ENCODE data around the gene PKD1. TPM values are rescaled to one million over a fixed set of nuclear protein-coding genes. Genes with fewer than 3 reads are reported as not detected.
A peak's percentile ranks its signal among the peaks of the same experiment; 100 is the strongest.

PKD1 gene
- total RNA-seq, 1 experiment from 2014 or later = 137 TPM

DNA sequence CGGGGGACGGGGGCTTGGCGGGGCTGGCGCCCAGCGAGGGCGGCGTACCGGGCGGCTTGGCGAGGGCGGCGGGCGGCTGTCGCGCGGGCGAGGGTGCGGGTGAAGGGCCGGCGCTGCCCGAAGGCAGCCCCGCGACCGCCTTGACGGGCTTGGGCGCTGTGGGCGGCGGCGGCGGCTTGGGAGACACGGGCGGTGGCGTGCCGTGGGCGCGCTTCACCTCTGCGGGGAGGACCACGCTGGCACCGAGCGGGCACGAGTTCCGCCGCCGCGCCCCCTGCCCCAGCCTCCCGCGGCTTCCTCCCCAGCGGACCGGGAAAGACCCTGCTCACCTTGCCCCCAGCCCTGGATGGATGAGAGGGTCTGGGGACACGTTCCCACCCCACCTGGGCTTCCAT lies 43.4 kb upstream of the PKD1 start:
- no peaks in the 10 kb centered on the region for H3K79me2 ChIP-seq (ENCODE audit: insufficient read depth, low read length)
- no peak overlapping the region for H3K4me3 ChIP-seq (replicated peaks in 1 of 2; ENCODE audit: low read depth in 1 of 2, low read length in 2 of 2)
- H3K36me3 ChIP-seq (ENCODE audit: control insufficient read depth in 1 of 2, insufficient read depth in 2 of 2, low read length in 2 of 2) = peaks cover 7 to 17% of the 10 kb centered on the region in 2 experiments; a peak in 2 of 4 replicates
- TF ChIP-seq CEBPB (IDR thresholded peaks at IDR 0.05; ENCODE audit: low read depth) (no peak), ELF1 (IDR thresholded peaks at IDR 0.05; ENCODE audit: borderline replicate concordance, low read depth) (no peak)
- peaks cover 0 to 5% of the 10 kb centered on the region in 2 experiments; a peak in 1 of 4 replicates for H3K4me1 ChIP-seq (ENCODE audit: control insufficient read depth in 1 of 2, insufficient read depth in 2 of 2, low read length in 2 of 2)
- no peaks in the 10 kb centered on the region for H3K9me3 ChIP-seq (ENCODE audit: control insufficient read depth in 1 of 2, insufficient read depth in 1 of 2, low read depth in 1 of 2, low read length in 2 of 2)
- BruUV-seq (replicated peaks) = no TSS peak
- H3K27me3 ChIP-seq (ENCODE audit: insufficient read depth, low read length) = no peaks in the 10 kb centered on the region
- intact Hi-C loops (cut with micrococcal nuclease) = no loop called here
- no peak overlapping the region for H3K27ac ChIP-seq (ENCODE audit: low read depth, low read length)
- H3K9ac ChIP-seq (ENCODE audit: low read length) = no peak overlapping the region
- H2AFZ ChIP-seq (ENCODE audit: low read depth, low read length, poor library complexity, severe bottlenecking) = no peak overlapping the region
- H3K4me2 ChIP-seq (ENCODE audit: low read length) = no peak overlapping the region
- no peaks in the 10 kb centered on the region for H3K9me2 ChIP-seq (ENCODE audit: insufficient read depth)
- H4K20me1 ChIP-seq (ENCODE audit: insufficient read depth) = no peaks in the 10 kb centered on the region
- RAD21 ChIA-PET (ENCODE audit: low non-redundant PET in 1 of 2, low total read pairs in 2 of 2, uncharacterized antibody in 2 of 2, unreplicated experiment in 2 of 2) = no interaction called here
- DNase-seq (ENCODE audit: low read depth, low spot score) = no peak
- CTCF ChIA-PET = no interaction called here
- no peak for ATAC-seq
- POLR2A ChIA-PET = no interaction called here

DNA sequence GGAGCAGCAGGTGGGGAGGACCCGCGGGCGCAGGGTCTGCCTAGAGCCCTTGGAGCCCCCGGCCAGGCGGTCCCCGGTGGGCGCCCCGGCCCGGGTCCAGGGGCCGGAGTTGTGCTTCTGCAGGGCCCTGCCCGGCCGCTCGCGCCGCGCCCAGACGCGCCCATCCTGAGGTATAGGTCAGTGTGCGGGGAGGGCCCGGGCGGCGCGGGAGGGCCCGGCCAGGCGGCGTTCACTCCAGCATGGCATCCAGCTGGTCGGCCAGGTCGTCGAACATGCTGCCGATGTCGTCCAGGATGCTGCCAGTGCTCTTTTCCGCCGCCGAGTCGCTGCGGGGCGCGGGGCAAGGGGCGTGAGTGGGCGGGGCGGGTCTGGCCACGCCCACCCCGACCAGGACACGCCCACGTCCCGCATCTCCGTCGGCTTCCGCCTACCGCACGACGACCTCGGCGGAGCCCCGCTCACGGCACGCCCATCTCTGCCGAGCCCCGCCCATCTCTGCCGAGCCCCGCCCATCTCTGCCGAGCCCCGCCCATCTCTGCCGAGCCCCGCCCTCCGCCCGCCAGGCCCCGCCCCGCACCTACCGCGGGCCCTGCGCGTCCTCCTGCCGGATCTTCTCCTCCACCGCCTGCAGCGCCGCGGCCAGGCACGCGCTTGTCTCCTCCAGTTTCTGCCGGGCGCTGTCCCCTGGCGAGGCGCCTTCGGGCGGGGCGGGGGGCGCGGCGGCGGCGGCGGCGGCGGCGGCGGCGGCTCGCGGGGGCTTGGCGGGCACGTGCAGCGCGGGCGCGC lies 42.8 kb upstream of the PKD1 start:
- no peaks in the 10 kb centered on the region for H3K9me2 ChIP-seq (ENCODE audit: insufficient read depth)
- H2AFZ ChIP-seq (ENCODE audit: low read depth, low read length, poor library complexity, severe bottlenecking) = no peak overlapping the region
- intact Hi-C loops (cut with micrococcal nuclease) = no loop called here
- DNase-seq (ENCODE audit: low read depth, low spot score) (no peak), ATAC-seq (peak; percentile 81)
- H3K9me3 ChIP-seq (ENCODE audit: control insufficient read depth in 1 of 2, insufficient read depth in 1 of 2, low read depth in 1 of 2, low read length in 2 of 2) = no peaks in the 10 kb centered on the region
- ChIA-PET RAD21 (ENCODE audit: low non-redundant PET in 1 of 2, low total read pairs in 2 of 2, uncharacterized antibody in 2 of 2, unreplicated experiment in 2 of 2) (no interaction called here), POLR2A (interaction anchor here (1.4 kb wide), 1 partner anchor 23 kb away, joined by 6 read pairs; the partner anchor contains the start of gene TRAF7), CTCF (no interaction called here)
- peaks cover 0 to 5% of the 10 kb centered on the region in 2 experiments; a peak in 1 of 4 replicates for H3K4me1 ChIP-seq (ENCODE audit: control insufficient read depth in 1 of 2, insufficient read depth in 2 of 2, low read length in 2 of 2)
- H3K79me2 ChIP-seq (ENCODE audit: insufficient read depth, low read length) = no peaks in the 10 kb centered on the region
- no peak overlapping the region for H3K9ac ChIP-seq (ENCODE audit: low read length)
- TF ChIP-seq EGR1 (IDR thresholded peaks at IDR 0.05; ENCODE audit: low read depth) (peak; percentile 45; the same call in 1 of the 2 replicates), FOSL1 (IDR thresholded peaks at IDR 0.05; ENCODE audit: low read depth) (no peak), POLR2AphosphoS5 (IDR thresholded peaks at IDR 0.05; ENCODE audit: low read depth, low read length) (peak; percentile 45; the same call in 1 of the 2 replicates)
- peaks cover 8 to 17% of the 10 kb centered on the region in 2 experiments; a peak in 2 of 4 replicates for H3K36me3 ChIP-seq (ENCODE audit: control insufficient read depth in 1 of 2, insufficient read depth in 2 of 2, low read length in 2 of 2)
- H3K27ac ChIP-seq (ENCODE audit: low read depth, low read length) = peak overlapping the region; percentile 35; the same call in 1 of the 2 replicates
- no peak overlapping the region for H3K4me2 ChIP-seq (ENCODE audit: low read length)
- H4K20me1 ChIP-seq (ENCODE audit: insufficient read depth) = no peaks in the 10 kb centered on the region
- BruUV-seq (replicated peaks) = no TSS peak
- no peaks in the 10 kb centered on the region for H3K27me3 ChIP-seq (ENCODE audit: insufficient read depth, low read length)
- no peak overlapping the region for H3K4me3 ChIP-seq (replicated peaks in 1 of 2; ENCODE audit: low read depth in 1 of 2, low read length in 2 of 2)

Measured in HCT116 (cell line).